Measurements from ENCODE around the gene RASSF3.

- TF ChIP-seq RARB (CRISPR knock-in tag; IDR thresholded peaks at IDR 0.05) (no peak), ZNF565 (CRISPR knock-in tag; conservative IDR thresholded peaks at IDR 0.05; ENCODE audit: low read depth) (no peak), PATZ1 (CRISPR knock-in tag; IDR thresholded peaks at IDR 0.05; ENCODE audit: borderline replicate concordance) (no peak), GLIS3 (CRISPR knock-in tag; IDR thresholded peaks at IDR 0.05) (no peak), ISL1 (CRISPR knock-in tag; IDR thresholded peaks at IDR 0.05) (no peak), ZFP30 (CRISPR knock-in tag; IDR thresholded peaks at IDR 0.05) (no peak), PPARA (CRISPR knock-in tag; IDR thresholded peaks at IDR 0.05; ENCODE audit: borderline replicate concordance) (no peak)
These were observed 40.5 kb downstream of the RASSF3 start for GRCh38 chr12:64650762-64651161.

All from SK-N-SH treated with all-trans-retinoic acid at 6 μM for 48 hours (cell line).